ENCODE results near the gene SEMA5A. TPM values are rescaled to one million over a fixed set of nuclear protein-coding genes. Genes with fewer than 3 reads are reported as not detected.

Gene SEMA5A
- polyA plus RNA-seq, 1 donor (not counting 4 experiments of a cell fraction or from before 2014, with no cell fraction given): 0.16 TPM

DNA sequence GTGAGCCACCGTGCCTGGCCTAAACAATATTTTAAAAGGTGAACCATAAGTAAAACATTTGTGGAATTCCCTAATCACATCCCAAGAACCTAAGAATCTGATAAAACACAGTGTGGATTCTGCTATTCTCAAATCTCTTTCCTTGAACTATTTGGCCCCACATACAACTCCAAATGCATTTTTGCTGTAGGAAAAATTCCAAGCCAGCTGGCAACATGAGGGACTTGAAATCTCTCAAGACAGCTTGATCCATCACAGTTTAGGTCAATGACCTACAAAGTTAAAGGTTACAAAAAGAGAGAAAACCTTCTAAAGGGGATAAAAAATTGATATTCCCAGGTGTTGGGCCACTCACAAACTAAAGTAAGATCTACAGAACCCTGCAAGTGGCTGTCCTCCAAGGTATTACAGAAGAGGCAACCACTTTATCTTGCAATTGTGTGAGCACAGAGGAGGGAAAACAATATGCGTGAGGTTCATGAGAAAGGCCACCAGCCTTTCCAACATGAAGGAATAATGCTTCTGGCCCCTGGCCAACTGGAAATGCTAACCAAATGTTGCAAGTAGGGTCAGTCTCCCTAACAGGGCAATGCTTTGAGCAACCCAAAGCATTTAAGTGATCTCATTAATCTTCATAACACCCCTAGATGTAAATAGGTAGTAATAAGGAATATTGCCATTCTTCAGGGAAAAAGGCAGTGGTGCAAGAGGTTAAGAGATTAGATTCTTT, 221.4 kb downstream of the SEMA5A start:
- H3K4me1 ChIP-seq (ENCODE audit: control insufficient read depth, extremely low read depth, insufficient read depth, low read length): no peaks in the 10 kb centered on the region
- H4K20me1 ChIP-seq (ENCODE audit: control insufficient read depth, extremely low read depth, insufficient read depth, low read length): no peaks in the 10 kb centered on the region
- H3K36me3 ChIP-seq (ENCODE audit: control insufficient read depth in 2 of 2, extremely low read depth in 1 of 2, insufficient read depth in 2 of 2, low read length in 2 of 2): no peaks in the 10 kb centered on the region
- TF ChIP-seq, protein P1, sequence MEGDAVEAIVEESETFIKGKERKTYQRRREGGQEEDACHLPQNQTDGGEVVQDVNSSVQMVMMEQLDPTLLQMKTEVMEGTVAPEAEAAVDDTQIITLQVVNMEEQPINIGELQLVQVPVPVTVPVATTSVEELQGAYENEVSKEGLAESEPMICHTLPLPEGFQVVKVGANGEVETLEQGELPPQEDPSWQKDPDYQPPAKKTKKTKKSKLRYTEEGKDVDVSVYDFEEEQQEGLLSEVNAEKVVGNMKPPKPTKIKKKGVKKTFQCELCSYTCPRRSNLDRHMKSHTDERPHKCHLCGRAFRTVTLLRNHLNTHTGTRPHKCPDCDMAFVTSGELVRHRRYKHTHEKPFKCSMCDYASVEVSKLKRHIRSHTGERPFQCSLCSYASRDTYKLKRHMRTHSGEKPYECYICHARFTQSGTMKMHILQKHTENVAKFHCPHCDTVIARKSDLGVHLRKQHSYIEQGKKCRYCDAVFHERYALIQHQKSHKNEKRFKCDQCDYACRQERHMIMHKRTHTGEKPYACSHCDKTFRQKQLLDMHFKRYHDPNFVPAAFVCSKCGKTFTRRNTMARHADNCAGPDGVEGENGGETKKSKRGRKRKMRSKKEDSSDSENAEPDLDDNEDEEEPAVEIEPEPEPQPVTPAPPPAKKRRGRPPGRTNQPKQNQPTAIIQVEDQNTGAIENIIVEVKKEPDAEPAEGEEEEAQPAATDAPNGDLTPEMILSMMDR (optimal IDR thresholded peaks at IDR 0.05 in 1 of 3, IDR thresholded peaks at IDR 0.05 in 1 of 3, conservative IDR thresholded peaks at IDR 0.05 in 1 of 3; ENCODE audit: extremely low read depth in 1 of 3, insufficient read depth in 2 of 3, low read length in 3 of 3): no peak
- no peak for TF ChIP-seq EZH2 (IDR thresholded peaks at IDR 0.05; ENCODE audit: low read length)
- H3K9ac ChIP-seq (ENCODE audit: control insufficient read depth, extremely low read depth, insufficient read depth, low read length): no peak overlapping the region
- no peaks in the 10 kb centered on the region for H3K79me2 ChIP-seq (ENCODE audit: control insufficient read depth, insufficient read depth, low read length)
- DNase-seq (ENCODE audit: low read depth, low spot score): no peak
- no peaks in the 10 kb centered on the region for H3K9me1 ChIP-seq (ENCODE audit: control insufficient read depth, extremely low read depth, insufficient read depth, low read length)
- H3K4me2 ChIP-seq (ENCODE audit: control insufficient read depth, extremely low read depth, insufficient read depth, low read depth, low read length): no peak overlapping the region
- H3K27ac ChIP-seq (ENCODE audit: control insufficient read depth, insufficient read depth, low read length): no peak overlapping the region
- no peaks in the 10 kb centered on the region for H3K27me3 ChIP-seq (ENCODE audit: control insufficient read depth, extremely low read depth, insufficient read depth, low read length)
- H3K9me3 ChIP-seq (ENCODE audit: control insufficient read depth, low read depth, low read length): no peaks in the 10 kb centered on the region
- no peak overlapping the region for H3K4me3 ChIP-seq (ENCODE audit: control insufficient read depth in 2 of 3, extremely low read depth in 1 of 3, insufficient read depth in 2 of 3, low read depth in 1 of 3, low read length in 3 of 3)
- no peak overlapping the region for H2AFZ ChIP-seq (ENCODE audit: control insufficient read depth, low read length)
- no peak for FAIRE-seq
- dilution Hi-C loops (cut with MboI; ENCODE audit: extremely low pct_ligation_motif_present, low sequenced_read_pairs): no loop called here

DNA sequence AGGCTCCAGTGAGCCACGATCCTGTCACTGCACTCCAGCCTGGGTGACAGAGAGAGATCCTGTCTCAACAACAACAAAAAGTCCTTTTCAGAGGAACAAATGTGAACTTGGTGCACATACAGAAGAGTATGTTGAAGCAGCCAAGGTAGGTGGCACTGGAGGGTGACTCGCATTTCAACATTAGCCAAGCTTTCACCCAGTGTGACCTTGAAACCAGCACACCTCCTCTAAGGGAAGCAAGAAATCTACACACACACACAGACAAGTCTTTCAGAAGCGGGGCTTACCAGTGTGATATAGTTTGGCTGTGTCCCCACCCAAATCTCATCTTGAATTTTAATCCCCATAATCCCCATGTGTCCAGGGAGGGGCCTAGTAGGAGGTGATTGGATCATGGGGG, 225.2 kb downstream of the SEMA5A start:
- Histone ChIP-seq H3K4me2 (ENCODE audit: control insufficient read depth, extremely low read depth, insufficient read depth, low read depth, low read length) (no peak overlapping the region), H3K79me2 (ENCODE audit: control insufficient read depth, insufficient read depth, low read length) (no peaks in the 10 kb centered on the region), H3K9ac (ENCODE audit: control insufficient read depth, extremely low read depth, insufficient read depth, low read length) (no peak overlapping the region), H3K27me3 (ENCODE audit: control insufficient read depth, extremely low read depth, insufficient read depth, low read length) (no peaks in the 10 kb centered on the region), H3K4me1 (ENCODE audit: control insufficient read depth, extremely low read depth, insufficient read depth, low read length) (no peaks in the 10 kb centered on the region), H3K4me3 (ENCODE audit: control insufficient read depth in 2 of 3, extremely low read depth in 1 of 3, insufficient read depth in 2 of 3, low read depth in 1 of 3, low read length in 3 of 3) (no peak overlapping the region), H4K20me1 (ENCODE audit: control insufficient read depth, extremely low read depth, insufficient read depth, low read length) (no peaks in the 10 kb centered on the region), H3K36me3 (ENCODE audit: control insufficient read depth in 2 of 2, extremely low read depth in 1 of 2, insufficient read depth in 2 of 2, low read length in 2 of 2) (no peaks in the 10 kb centered on the region), H3K9me1 (ENCODE audit: control insufficient read depth, extremely low read depth, insufficient read depth, low read length) (no peaks in the 10 kb centered on the region), H3K27ac (ENCODE audit: control insufficient read depth, insufficient read depth, low read length) (no peak overlapping the region), H3K9me3 (ENCODE audit: control insufficient read depth, low read depth, low read length) (no peaks in the 10 kb centered on the region), H2AFZ (ENCODE audit: control insufficient read depth, low read length) (no peak overlapping the region)
- no peak for TF ChIP-seq EZH2 (IDR thresholded peaks at IDR 0.05; ENCODE audit: low read length)
- TF ChIP-seq, protein P1 (optimal IDR thresholded peaks at IDR 0.05 in 1 of 3, IDR thresholded peaks at IDR 0.05 in 1 of 3, conservative IDR thresholded peaks at IDR 0.05 in 1 of 3; ENCODE audit: extremely low read depth in 1 of 3, insufficient read depth in 2 of 3, low read length in 3 of 3): no peak
- DNase-seq (ENCODE audit: low read depth, low spot score) (no peak), FAIRE-seq (no peak)
- dilution Hi-C loops (cut with MboI; ENCODE audit: extremely low pct_ligation_motif_present, low sequenced_read_pairs): no loop called here

All from keratinocyte (primary cell).